H9 (cell line): ENCODE data around the gene WDR59. TPM values are rescaled to one million over a fixed set of nuclear protein-coding genes. Genes with fewer than 3 reads are reported as not detected.

Experiments
- DNase-seq: peaks from one replicate; pipeline ENCODE4 v3.0.0-alpha.2; 2017
- H2AFZ ChIP-seq: one replicate; pipeline ENCODE4 v1.6.1; 2013; ENCODE audit warnings: mild to moderate bottlenecking, low read length, control low read depth, moderate library complexity
- H2AK5ac ChIP-seq: 2 replicates; pipeline ENCODE4 v1.6.1; 2013; ENCODE audit warnings: low read length, control low read depth, mixed read lengths; ENCODE audit not compliant: insufficient read length
- H2BK120ac ChIP-seq: one replicate; pipeline ENCODE4 v1.6.1; 2013; ENCODE audit warnings: low read depth, mild to moderate bottlenecking, low read length, control low read depth, inconsistent platforms; ENCODE audit not compliant: poor library complexity, severe bottlenecking
- H2BK12ac ChIP-seq: 2 replicates; pipeline ENCODE4 v1.6.1; 2013; ENCODE audit warnings: low read length, control low read depth, mixed read lengths, low read depth; ENCODE audit not compliant: insufficient read length
- H2BK15ac ChIP-seq: 2 replicates; pipeline ENCODE4 v1.6.1; 2013; ENCODE audit warnings: low read depth, low read length, control low read depth
- H2BK20ac ChIP-seq: one replicate; pipeline ENCODE4 v1.6.1; 2013; ENCODE audit warnings: low read depth, mild to moderate bottlenecking, low read length, control low read depth, inconsistent platforms; ENCODE audit not compliant: poor library complexity, severe bottlenecking
- H2BK5ac ChIP-seq: 2 replicates; pipeline ENCODE4 v1.6.1; 2013; ENCODE audit warnings: low read length, control low read depth, mixed read lengths; ENCODE audit not compliant: insufficient read length
- H3K14ac ChIP-seq: 2 replicates; pipeline ENCODE4 v1.6.1; 2013; ENCODE audit warnings: low read length, control low read depth; ENCODE audit not compliant: insufficient read depth
- H3K18ac ChIP-seq: 2 replicates; pipeline ENCODE4 v1.6.1; 2013; ENCODE audit warnings: low read depth, mild to moderate bottlenecking, mixed read lengths, low read length, control low read depth; ENCODE audit not compliant: insufficient read length
- H3K23ac ChIP-seq: 2 replicates; pipeline ENCODE4 v1.6.1; 2013; ENCODE audit warnings: low read length, control low read depth, mixed read lengths, low read depth; ENCODE audit not compliant: insufficient read length
- H3K23me2 ChIP-seq: 2 replicates; pipeline ENCODE4 v1.6.1; 2013; ENCODE audit warnings: low read depth, mild to moderate bottlenecking, mixed read lengths, low read length, control low read depth; ENCODE audit not compliant: insufficient read length, poor library complexity, severe bottlenecking
- H3K27ac ChIP-seq: 2 replicates; pipeline ENCODE4 v1.5.1; 2013; ENCODE audit warnings: low read length, control low read depth, mixed read lengths, low read depth; ENCODE audit not compliant: insufficient read length
- H3K27me3 ChIP-seq: 2 replicates; pipeline ENCODE4 v1.6.1; 2013; ENCODE audit warnings: low read length, control low read depth, inconsistent platforms; ENCODE audit not compliant: insufficient read depth
- H3K4ac ChIP-seq: 2 replicates; pipeline ENCODE4 v1.6.1; 2013; ENCODE audit warnings: low read depth, mild to moderate bottlenecking, control low read depth, inconsistent platforms, low read length, moderate library complexity
- H3K4me1 ChIP-seq: 2 replicates; pipeline ENCODE4 v1.6.1; 2013; ENCODE audit warnings: low read length, control low read depth, inconsistent platforms; ENCODE audit not compliant: insufficient read depth
- H3K4me2 ChIP-seq: 2 replicates; pipeline ENCODE4 v1.6.1; 2013; ENCODE audit warnings: low read length, control low read depth, mixed read lengths; ENCODE audit not compliant: insufficient read length, insufficient read depth
- H3K56ac ChIP-seq: 2 replicates; pipeline ENCODE4 v1.6.1; 2013; ENCODE audit warnings: low read depth, mild to moderate bottlenecking, mixed read lengths, low read length, control low read depth; ENCODE audit not compliant: insufficient read length
- H3K79me1 ChIP-seq: 2 replicates; pipeline ENCODE4 v1.6.1; 2013; ENCODE audit warnings: low read depth, mild to moderate bottlenecking, moderate library complexity, low read length, control low read depth, inconsistent platforms; ENCODE audit not compliant: insufficient read depth, poor library complexity, severe bottlenecking
- H3K79me2 ChIP-seq: 2 replicates; pipeline ENCODE4 v1.6.1; 2013; ENCODE audit warnings: low read length, control low read depth, inconsistent platforms; ENCODE audit not compliant: insufficient read depth
- H3K9ac ChIP-seq: 2 replicates; pipeline ENCODE4 v1.6.1; 2013; ENCODE audit warnings: low read length, control low read depth, mixed read lengths; ENCODE audit not compliant: insufficient read length; ENCODE audit errors: extremely low read depth
- H3K9me3 ChIP-seq: one replicate; pipeline ENCODE4 v1.6.1; 2013; ENCODE audit warnings: low read depth, low read length, inconsistent platforms; ENCODE audit not compliant: control insufficient read depth
- H3T11ph ChIP-seq: one replicate; pipeline ENCODE4 v1.6.1; 2013; ENCODE audit warnings: mild to moderate bottlenecking, low read length, control low read depth, inconsistent platforms
- H4K20me1 ChIP-seq: one replicate; pipeline ENCODE4 v1.6.1; 2013; ENCODE audit not compliant: control insufficient read depth, insufficient read length, insufficient read depth
- H4K5ac ChIP-seq: 2 replicates; pipeline ENCODE4 v1.6.1; 2013; ENCODE audit warnings: low read depth, mild to moderate bottlenecking, mixed read lengths, low read length, control low read depth; ENCODE audit not compliant: insufficient read length
- H4K8ac ChIP-seq: replicated peaks from 2 replicates; pipeline ENCODE4 v1.6.1; 2013; ENCODE audit warnings: low read length, control low read depth, mixed read lengths, low read depth; ENCODE audit not compliant: insufficient read length
- H4K91ac ChIP-seq: 2 replicates; pipeline ENCODE4 v1.6.1; 2013; ENCODE audit warnings: low read depth, mild to moderate bottlenecking, moderate library complexity, mixed read lengths, low read length, control low read depth; ENCODE audit not compliant: insufficient read length
- H3K27ac Mint-ChIP-seq, 3 experiments: 2 replicates in 2 of 3; 3 replicates in 1 of 3; pipeline ENCODE4 v1.8.0; 2020 to 2021; ENCODE audit warnings: mixed read lengths in 3 of 3, mild to moderate bottlenecking in 1 of 3, moderate library complexity in 1 of 3
- H3K27me3 Mint-ChIP-seq: 2 replicates; pipeline ENCODE4 v1.8.0; 2021; ENCODE audit warnings: low read depth, mild to moderate bottlenecking, moderate library complexity, mixed read lengths
- H3K36me3 Mint-ChIP-seq, 3 experiments: 2 replicates in 2 of 3; 3 replicates in 1 of 3; pipeline ENCODE4 v1.8.0; 2020 to 2021; ENCODE audit warnings: low read depth in 3 of 3, mixed read lengths in 3 of 3; ENCODE audit not compliant: insufficient read depth in 1 of 3
- H3K4me1 Mint-ChIP-seq, 2 experiments: 2 replicates each; pipeline ENCODE4 v1.8.0; 2020; ENCODE audit warnings: mixed read lengths in 2 of 2
- H3K4me3 Mint-ChIP-seq, 2 experiments: 2 replicates in 1 of 2; 3 replicates in 1 of 2; pipeline ENCODE4 v1.8.0; 2020 to 2021; ENCODE audit warnings: mild to moderate bottlenecking in 2 of 2, mixed read lengths in 2 of 2, moderate library complexity in 1 of 2
- H3K9me3 Mint-ChIP-seq, 2 experiments: 2 replicates in 1 of 2; 3 replicates in 1 of 2; pipeline ENCODE4 v1.8.0; 2020; ENCODE audit warnings: mild to moderate bottlenecking in 2 of 2, mixed read lengths in 2 of 2, moderate library complexity in 1 of 2
- CTCF ChIP-seq: fragments of 200-600 bp; sonication (generic); conservative IDR thresholded peaks from 3 replicates; pipeline ENCODE4 v1.8.0; 2021; ENCODE audit warnings: antibody characterized with exemption, mild to moderate bottlenecking
- WGBS: extraction: QIAGEN DNeasy Blood & Tissue Kit; methylation state at CpG from one replicate; pipeline ENCODE4 v1.1.7; 2013; ENCODE audit warnings: missing lambda C conversion rate, low lambda C conversion rate, mixed read lengths; ENCODE audit not compliant: insufficient read length; ENCODE audit errors: extremely low coverage; 5-methylcytosine and 5-hydroxymethylcytosine counted together
- total RNA-seq: library from RNA; stranded (reverse); gene quantifications from 2 replicates; pipeline ENCODE4 v1.2.1, GENCODE V29; 2021

Gene WDR59
- total RNA-seq, 1 experiment from 2014 or later: 97.5 TPM

- Histone ChIP-seq H2AFZ (no peak overlapping the region), H2AK5ac (no peak overlapping the region), H3T11ph (no peak overlapping the region), H3K4me2 (no peak overlapping the region), H2BK12ac (no peak overlapping the region), H2BK15ac (no peak overlapping the region), H4K20me1 (no peaks in the 10 kb centered on the region), H3K56ac (no peak overlapping the region), H2BK120ac (no peak overlapping the region), H3K79me1 (peaks cover 11% of the 10 kb centered on the region), H3K23ac (no peak overlapping the region), H2BK5ac (no peak overlapping the region), H3K27me3 (no peaks in the 10 kb centered on the region), H3K27ac (no peak overlapping the region), H3K23me2 (peaks cover 16% of the 10 kb centered on the region), H4K8ac (no peak overlapping the region), H3K9ac (no peak overlapping the region), H4K5ac (no peak overlapping the region), H3K79me2 (peaks cover 32% of the 10 kb centered on the region; the same call in 1 of the 2 replicates), H3K4me1 (no peaks in the 10 kb centered on the region), H3K18ac (no peak overlapping the region), H3K9me3 (no peaks in the 10 kb centered on the region), H3K14ac (no peak overlapping the region), H3K4ac (no peak overlapping the region), H4K91ac (no peak overlapping the region), H2BK20ac (no peak overlapping the region)
- Mint-ChIP-seq H3K4me3 (no peak overlapping the region), H3K36me3 (peaks cover 5 to 23% (median 13%) of the 10 kb centered on the region in 3 experiments; a peak in 5 of 7 replicates), H3K9me3 (peaks cover 0 to 2% of the 10 kb centered on the region in 2 experiments; a peak in 1 of 5 replicates), H3K4me1 (peaks cover 44 to 50% of the 10 kb centered on the region in 2 experiments), H3K27ac (no peak overlapping the region), H3K27me3 (peaks cover 5% of the 10 kb centered on the region)
- no CpG with 5 or more reads among the region's 9 CpGs for WGBS
- no peak for TF ChIP-seq CTCF
- DNase-seq: no peak
Measured at GRCh38 chr16:75002474-75002873, 17.6 kb upstream of the WDR59 start.
